Spleen (tissue), 11 donors: ENCODE results near the gene APOL4. TPM values are rescaled to one million over a fixed set of nuclear protein-coding genes. Genes with fewer than 3 reads are reported as not detected.
"Not testable (repeated sequence)": the region's sequence is repeated elsewhere in the genome, so short reads cannot be mapped to it uniquely, and the experiment has no call there.

Experiments used
- DNase-seq: peaks from one replicate; pipeline ENCODE4 v3.0.0-alpha.2; 2020
- H3K27ac ChIP-seq, 8 donors: fragments of 200-600 bp; sonication (generic) in 7 of 8; 1 replicate in 4 of 8; 2 replicates in 4 of 8; pipeline versions ENCODE4 v1.5.0 to v1.8.0; 2016 to 2021; ENCODE audit warnings: inconsistent platforms in 4 of 8, mild to moderate bottlenecking in 4 of 8, moderate library complexity in 1 of 8
- H3K27me3 ChIP-seq, 7 donors: fragments of 200-600 bp; sonication (generic) in 6 of 7; replicated peaks in 1 of 7; 1 replicate in 4 of 7; 2 replicates in 3 of 7; pipeline versions ENCODE4 v1.5.0 to v1.8.0; 2016 to 2021; ENCODE audit warnings: inconsistent platforms in 3 of 7, mild to moderate bottlenecking in 1 of 7
- H3K36me3 ChIP-seq, 6 donors: fragments of 200-600 bp; sonication (generic) in 5 of 6; 1 replicate in 4 of 6; 2 replicates in 2 of 6; pipeline versions ENCODE4 v1.5.0 to v1.8.0; 2016 to 2021; ENCODE audit warnings: inconsistent platforms in 2 of 6
- H3K4me1 ChIP-seq, 6 donors: fragments of 200-600 bp; sonication (generic) in 5 of 6; 1 replicate in 3 of 6; 2 replicates in 3 of 6; pipeline versions ENCODE4 v1.5.0 to v1.8.0; 2016 to 2021; ENCODE audit warnings: inconsistent platforms in 3 of 6
- H3K4me3 ChIP-seq, 8 donors: fragments of 200-600 bp; sonication (generic) in 7 of 8; 1 replicate in 4 of 8; 2 replicates in 4 of 8; pipeline versions ENCODE4 v1.5.0 to v1.8.0; 2016 to 2021; ENCODE audit warnings: inconsistent platforms in 4 of 8, mild to moderate bottlenecking in 4 of 8, moderate library complexity in 2 of 8
- H3K9me3 ChIP-seq, 8 donors: fragments of 200-600 bp; sonication (generic) in 7 of 8; 1 replicate in 4 of 8; 2 replicates in 4 of 8; pipeline versions ENCODE4 v1.5.0 to v1.8.0; 2016 to 2021; ENCODE audit warnings: inconsistent platforms in 4 of 8
- CTCF ChIP-seq, 11 experiments: fragments of 200-600 bp in 7 of 11; fragments of 450-650 bp in 4 of 11; sonication (generic) in 4 of 11; IDR thresholded peaks in 8 of 11; conservative IDR thresholded peaks in 3 of 11; 1 replicate in 7 of 11; 2 replicates in 4 of 11; pipeline versions ENCODE4 v1.4.0 to v1.8.0; 2016 to 2021; ENCODE audit warnings: antibody characterized with exemption in 11 of 11, inconsistent platforms in 4 of 11, mild to moderate bottlenecking in 1 of 11
- POLR2A ChIP-seq, 3 donors: fragments of 450-650 bp; IDR thresholded peaks; one replicate each; pipeline ENCODE4 v1.5.1; 2017; ENCODE audit warnings: antibody characterized with exemption in 3 of 3, mild to moderate bottlenecking in 1 of 3
- POLR2AphosphoS5 ChIP-seq, 3 donors: sonication (generic); formaldehyde crosslinking; IDR thresholded peaks; one replicate each; pipeline ENCODE4 v1.5.1; 2017; ENCODE audit warnings: antibody characterized with exemption in 3 of 3
- WGBS, 5 donors: extraction: QIAGEN DNeasy Blood & Tissue Kit in 3 of 5; methylation state at CpG; one replicate each; pipeline versions ENCODE4 v1.1.5 to v1.1.7; 2013 to 2018; 5-methylcytosine and 5-hydroxymethylcytosine counted together
- intact Hi-C: fragments of 100-400 bp; cut with DNase I; formaldehyde crosslinking; loops from one replicate; pipeline ENCODE4 v1.15.0; 2023; ENCODE audit warnings: low total_unique reads
- polyA plus RNA-seq, 3 donors: library from polyadenylated mRNA; stranded (reverse); fragments of 200-250 nt; gene quantifications; one replicate each; pipeline ENCODE4 v1.2.1, GENCODE V29; 2013
- total RNA-seq, 7 donors: library from RNA; depleted of rRNA in 3 of 7; stranded (reverse); fragments of >200 nt in 3 of 7; fragmentation: NEBNext Ultra II Directional in 4 of 7; extraction: Animal tissue kit (Norgen Biotek cat#: 25700) in 4 of 7; gene quantifications; one replicate each; pipeline versions ENCODE4 v1.1.0 to v1.2.1, GENCODE V29; 2016 to 2021
- donor health status: healthy with polysubstance abuse.
- donor health status: DM: no; HTN: no; CAD: no; lungs with moderate emphysema.
- donor health status: DM: no; HTN: no; CAD: no.
- donor health status: Bipolar disorder and iron deficiency.
- donor health status: healthy.
- donor health status: DM: no; HTN: no; CAD: no.
- donor health status: DM: yes; HTN: yes; CAD: no.

Gene APOL4
- total and polyA plus RNA-seq, 10 donors = 2.5 to 14.4 (median 3.9) TPM; not detected in 1

GRCh38 chr22:36208914-36209313 lies 7.3 kb upstream of the APOL4 start:
- Histone ChIP-seq H3K27ac (peak overlapping the region in 1 of 8 donors; percentile 22), H3K4me3 (no peak overlapping the region), H3K36me3 (no peaks in the 10 kb centered on the region), H3K27me3 (no peaks in the 10 kb centered on the region), H3K9me3 (peaks cover 0 to 15% (median 0%) of the 10 kb centered on the region in 8 donors), H3K4me1 (peaks cover 6 to 55% (median 32%) of the 10 kb centered on the region in 6 donors)
- 88 to 100% (median 97%) methylated on average over 1 of the region's 1 CpG for WGBS, 5 donors
- TF ChIP-seq POLR2A (IDR thresholded peaks at IDR 0.05) (no peak), POLR2AphosphoS5 (IDR thresholded peaks at IDR 0.05) (no peak)
- DNase-seq = no peak
- intact Hi-C loops = no loop called here

- H3K4me1 ChIP-seq = peaks cover 6 to 50% (median 31%) of the 10 kb centered on the region in 6 donors
- H3K36me3 ChIP-seq = no peaks in the 10 kb centered on the region
- WGBS, 5 donors = 30 to 67% (median 53%) methylated on average over 1 of the region's 1 CpG
- intact Hi-C loops = no loop called here
- H3K9me3 ChIP-seq = peaks cover 0 to 15% (median 0%) of the 10 kb centered on the region in 8 donors
- TF ChIP-seq POLR2AphosphoS5 (IDR thresholded peaks at IDR 0.05) (no peak), POLR2A (IDR thresholded peaks at IDR 0.05) (no peak), CTCF (IDR thresholded peaks at IDR 0.05 in 8 of 11, conservative IDR thresholded peaks at IDR 0.05 in 3 of 11) (no peak)
- H3K4me3 ChIP-seq = no peak overlapping the region
- H3K27me3 ChIP-seq = no peaks in the 10 kb centered on the region
- H3K27ac ChIP-seq = peak overlapping the region in 2 of 8 donors; percentile 8 to 22
- no peak for DNase-seq
Observed at GRCh38 chr22:36208162-36208765, 6.7 kb upstream of the APOL4 start.

- no peaks in the 10 kb centered on the region for H3K27me3 ChIP-seq
- peaks cover 0 to 15% (median 0%) of the 10 kb centered on the region in 8 donors for H3K9me3 ChIP-seq
- no peak overlapping the region for H3K27ac ChIP-seq
- peaks cover 3 to 34% (median 19%) of the 10 kb centered on the region in 6 donors for H3K4me1 ChIP-seq
- TF ChIP-seq POLR2A (IDR thresholded peaks at IDR 0.05) (no peak), CTCF (IDR thresholded peaks at IDR 0.05 in 8 of 11, conservative IDR thresholded peaks at IDR 0.05 in 3 of 11) (no peak), POLR2AphosphoS5 (IDR thresholded peaks at IDR 0.05) (no peak)
- 84 to 90% (median 89%) methylated on average over 1 of the region's 1 CpG for WGBS, 5 donors
- intact Hi-C loops = no loop called here
- DNase-seq = no peak
- H3K4me3 ChIP-seq = no peak overlapping the region
- no peaks in the 10 kb centered on the region for H3K36me3 ChIP-seq
Observed at GRCh38 chr22:36206255-36206654, 4.6 kb upstream of the APOL4 start.

- H3K27me3 ChIP-seq, H3K36me3 ChIP-seq, DNase-seq, intact Hi-C loops, H3K4me3 ChIP-seq, H3K27ac ChIP-seq: not testable (repeated sequence)
- H3K9me3 ChIP-seq = peaks cover 0 to 15% (median 0%) of the 10 kb centered on the region in 8 donors
- 72 to 89% (median 81%) methylated on average over 4 to 5 of the region's 5 CpGs for WGBS, 5 donors
- H3K4me1 ChIP-seq = peaks cover 0 to 28% (median 12%) of the 10 kb centered on the region in 6 donors
Observed at GRCh38 chr22:36205573-36205972, 4.0 kb upstream of the APOL4 start.

GRCh38 chr22:36204632-36205015 lies 3.0 kb upstream of the APOL4 start:
- peaks cover 0 to 18% (median 5%) of the 10 kb centered on the region in 6 donors for H3K4me1 ChIP-seq
- intact Hi-C loops = no loop called here
- TF ChIP-seq POLR2AphosphoS5 (IDR thresholded peaks at IDR 0.05) (no peak), CTCF (IDR thresholded peaks at IDR 0.05 in 8 of 11, conservative IDR thresholded peaks at IDR 0.05 in 3 of 11) (no peak), POLR2A (IDR thresholded peaks at IDR 0.05) (no peak)
- peaks cover 0 to 11% (median 0%) of the 10 kb centered on the region in 8 donors for H3K9me3 ChIP-seq
- no peaks in the 10 kb centered on the region for H3K36me3 ChIP-seq
- peak overlapping the region in 1 of 8 donors; percentile 15 for H3K4me3 ChIP-seq
- no peaks in the 10 kb centered on the region for H3K27me3 ChIP-seq
- 50 to 79% (median 65%) methylated on average over 6 of the region's 6 CpGs for WGBS, 5 donors
- no peak overlapping the region for H3K27ac ChIP-seq
- no peak for DNase-seq
